Stimulated activated CD4-positive, alpha-beta T cell treated with anti-CD3 and anti-CD28 coated beads, Interleukin-2, amount 100 ng/mL, for 48 hours (primary cell): ENCODE measurements around the gene ASTN2.

Source experiments
- DNase-seq, 2 donors: peaks; one replicate each; pipeline ENCODE4 v3.0.0-alpha.2; 2020

The ASTN2 gene

GRCh38 chr9:116436121-116436520, 978.7 kb downstream of the ASTN2 start:
- no peak for DNase-seq

DNA sequence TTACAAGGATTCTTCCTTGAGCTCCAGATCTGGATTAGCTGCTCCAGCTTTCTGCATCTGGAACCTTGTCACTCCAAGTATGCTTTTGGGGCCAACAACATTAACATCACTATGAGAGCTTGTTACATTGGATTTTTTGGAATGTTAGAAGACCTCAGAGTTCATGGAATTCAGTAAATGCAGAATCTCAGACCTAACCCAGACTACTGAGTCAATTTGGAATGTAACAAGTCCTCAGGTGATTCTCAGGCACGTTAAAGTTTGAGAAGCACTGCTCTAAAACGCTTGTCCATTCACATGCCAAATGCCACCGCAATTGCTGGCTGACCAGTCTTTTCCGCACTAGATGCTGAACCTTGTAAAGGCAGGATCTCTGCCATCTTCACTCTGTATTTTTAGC, 979.2 kb downstream of the ASTN2 start:
- DNase-seq: no peak

DNA sequence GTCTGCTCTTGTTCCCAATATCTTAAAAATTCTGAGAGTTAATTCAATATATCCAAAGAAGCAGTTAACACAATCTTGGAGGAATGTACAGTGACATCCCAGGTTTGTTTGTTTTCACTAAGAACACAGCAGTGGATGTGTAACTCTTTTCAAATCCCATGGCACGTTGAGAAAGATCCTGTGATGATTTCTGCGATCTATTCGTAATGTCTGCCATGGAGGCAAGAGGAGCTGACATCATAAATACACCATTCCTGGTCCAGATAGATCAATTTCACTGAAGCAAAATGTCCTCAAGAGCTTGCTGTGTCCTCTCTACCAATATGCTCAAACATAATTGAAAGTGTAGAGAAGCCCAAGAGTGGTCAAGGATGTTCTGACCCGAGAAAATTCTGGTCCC, 980.5 kb downstream of the ASTN2 start:
- DNase-seq: no peak

GRCh38 chr9:116432051-116432450, 982.8 kb downstream of the ASTN2 start:
- no peak for DNase-seq

DNA sequence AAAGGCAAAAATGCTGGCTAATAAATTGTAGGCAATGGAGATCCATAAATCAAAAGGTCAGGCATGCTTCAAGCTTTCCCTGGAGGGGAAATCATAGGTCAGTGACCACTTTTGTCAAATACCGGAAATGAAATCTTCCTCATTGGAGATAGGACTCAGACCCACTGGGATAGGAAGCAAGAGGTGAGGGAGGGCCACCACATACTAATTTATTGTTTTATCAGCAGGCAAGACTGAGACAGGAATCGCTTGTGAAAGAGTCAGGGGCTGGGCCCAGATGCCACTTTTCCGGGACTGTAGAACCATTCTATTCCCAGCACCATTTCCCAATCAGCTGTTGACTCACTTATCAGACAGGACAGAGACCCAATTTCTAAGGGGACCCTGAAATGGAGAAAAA, 984.0 kb downstream of the ASTN2 start:
- no peak for DNase-seq

DNA sequence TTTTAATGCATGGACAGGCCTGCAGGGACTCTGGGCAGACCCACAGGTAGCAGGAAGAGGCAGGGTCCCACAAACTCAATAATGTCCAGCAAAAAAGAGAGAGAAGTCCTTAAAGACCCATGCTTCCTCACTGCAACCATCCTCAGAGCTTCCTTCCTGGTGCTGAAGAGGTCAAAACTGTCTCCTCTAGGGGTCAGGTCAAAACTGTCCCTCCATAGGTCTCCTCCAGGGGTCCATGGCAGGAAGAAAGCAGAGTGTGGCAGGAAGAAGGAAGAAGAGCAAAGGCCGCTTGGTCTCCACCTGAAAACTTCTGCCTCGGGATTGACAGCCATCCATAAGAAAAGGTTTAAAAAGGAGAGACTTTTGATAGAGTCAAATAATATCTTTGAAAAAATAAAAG, 989.6 kb downstream of the ASTN2 start:
- DNase-seq: no peak

GRCh38 chr9:116423149-116423548, 991.7 kb downstream of the ASTN2 start:
- no peak for DNase-seq

DNA sequence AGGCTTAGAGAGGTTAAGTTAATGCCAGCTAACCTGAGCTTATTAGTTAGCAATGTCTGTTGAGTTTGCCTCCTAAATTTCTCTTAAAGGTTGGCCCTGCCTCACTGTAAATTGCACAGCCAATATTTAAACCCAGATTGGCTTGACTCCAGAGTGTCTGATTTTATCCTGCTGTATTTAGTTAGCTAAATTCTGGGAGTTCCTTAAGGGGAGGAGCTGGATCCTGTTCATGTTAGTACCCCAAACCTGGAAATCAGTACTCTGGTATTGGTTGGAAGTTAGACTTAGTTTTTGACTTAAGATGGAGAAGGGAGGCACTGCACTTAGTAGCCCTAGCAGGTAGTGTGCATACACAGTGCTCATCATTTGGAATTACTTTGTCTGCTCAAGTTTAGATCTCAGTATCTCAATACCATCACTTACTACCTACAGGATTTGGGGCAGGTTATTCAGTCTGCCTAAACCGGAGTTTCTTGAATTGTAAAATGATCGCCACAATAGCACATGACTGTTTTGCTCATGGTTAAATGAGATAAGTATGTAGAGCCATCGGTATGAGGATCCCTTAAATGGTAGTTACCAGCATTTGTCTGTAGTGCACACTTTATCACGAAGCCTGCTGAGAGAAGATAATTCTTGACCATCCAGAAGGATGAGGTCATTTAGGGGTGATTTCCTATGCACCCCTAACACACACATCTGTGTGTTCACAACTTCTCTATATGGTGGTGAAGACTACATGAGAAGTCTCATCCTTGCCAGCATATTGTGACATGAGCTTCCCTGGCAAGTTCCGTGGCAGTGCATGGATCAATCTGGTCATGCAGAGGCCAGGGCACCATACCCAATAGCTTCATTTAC, 992.5 kb downstream of the ASTN2 start:
- DNase-seq: no peak

GRCh38 chr9:116420993-116421538, 993.8 kb downstream of the ASTN2 start:
- DNase-seq: no peak

DNA sequence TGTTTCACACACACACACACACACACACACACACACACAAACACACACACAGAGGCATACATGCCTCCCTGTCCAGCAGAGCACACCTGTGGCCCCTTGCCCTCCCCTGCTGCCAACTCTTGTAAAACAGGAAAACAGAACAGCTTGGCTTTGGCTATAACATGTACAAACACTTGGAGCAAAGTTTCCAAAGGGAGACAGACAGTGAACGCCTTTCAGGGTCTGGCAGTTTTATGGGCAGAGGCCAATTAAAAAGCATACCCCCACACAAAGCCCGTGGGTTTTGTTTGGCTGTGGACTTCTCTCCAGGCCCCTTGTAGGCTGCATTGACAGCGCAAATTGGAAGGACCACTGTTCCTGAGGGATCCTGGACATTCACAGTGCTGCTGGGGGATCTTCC, 995.7 kb downstream of the ASTN2 start:
- DNase-seq: no peak

DNA sequence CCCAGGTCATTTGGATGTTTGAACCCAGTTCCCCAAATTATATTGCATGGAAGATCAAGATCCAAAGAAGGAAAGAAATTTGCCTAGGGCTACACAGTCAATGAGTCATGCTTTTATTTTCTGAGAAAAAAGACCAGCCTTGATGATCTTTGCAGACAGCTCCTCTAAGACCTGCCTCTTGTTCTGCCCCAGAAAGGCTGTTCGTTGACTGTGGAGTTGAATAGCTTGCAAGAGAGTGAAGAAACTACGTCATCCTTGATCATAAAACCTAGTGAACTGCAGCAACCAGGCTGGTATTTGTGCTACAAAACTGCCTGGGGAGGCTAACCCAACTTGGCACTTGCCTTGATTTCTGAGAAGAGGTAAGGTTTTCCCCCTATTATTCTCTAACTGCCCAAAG, 997.4 kb downstream of the ASTN2 start:
- DNase-seq: no peak

GRCh38 chr9:116416421-116416820, 998.4 kb downstream of the ASTN2 start:
- DNase-seq: no peak

DNA sequence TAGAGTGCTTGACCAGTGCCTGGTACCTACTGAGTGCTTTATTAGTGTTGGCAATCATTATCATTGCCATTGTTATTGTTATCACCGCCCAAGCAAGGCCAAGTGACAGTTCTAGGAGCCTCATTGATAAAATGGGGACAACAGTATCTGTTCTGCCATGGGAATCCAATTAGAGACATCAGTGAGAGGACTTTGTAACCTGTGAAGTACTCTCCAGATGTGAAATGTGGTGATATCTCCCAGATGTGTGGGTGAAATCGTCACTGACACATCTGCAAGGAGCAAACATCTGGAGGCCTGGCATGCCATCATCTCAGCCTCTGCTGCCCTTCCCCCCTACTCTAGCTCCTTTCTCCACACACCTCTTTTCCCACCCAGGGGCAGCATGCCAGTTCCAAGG, 1000.5 kb downstream of the ASTN2 start:
- no peak for DNase-seq

DNA sequence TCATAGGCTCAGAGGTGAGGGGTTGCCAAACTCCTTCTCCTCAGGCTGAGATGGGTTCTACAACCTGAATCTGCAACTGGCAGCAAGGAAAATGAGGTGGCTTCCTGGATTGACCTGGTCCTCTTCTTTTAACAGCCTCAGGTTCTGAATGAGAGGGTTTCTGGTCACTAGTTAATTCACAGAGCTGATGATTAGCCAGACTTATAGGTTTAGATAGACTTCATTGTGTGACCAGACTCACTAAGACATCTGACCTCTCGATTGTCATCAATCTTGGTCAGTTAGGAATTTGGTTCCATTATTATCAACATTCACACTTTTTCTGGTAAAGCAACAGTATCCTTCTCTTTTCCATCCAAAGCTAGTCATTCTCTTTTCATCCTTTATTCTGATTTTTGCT, 1003.4 kb downstream of the ASTN2 start:
- DNase-seq: no peak

- no peak for DNase-seq
Measured at GRCh38 chr9:116409638-116410037, 1005.2 kb downstream of the ASTN2 start.

DNA sequence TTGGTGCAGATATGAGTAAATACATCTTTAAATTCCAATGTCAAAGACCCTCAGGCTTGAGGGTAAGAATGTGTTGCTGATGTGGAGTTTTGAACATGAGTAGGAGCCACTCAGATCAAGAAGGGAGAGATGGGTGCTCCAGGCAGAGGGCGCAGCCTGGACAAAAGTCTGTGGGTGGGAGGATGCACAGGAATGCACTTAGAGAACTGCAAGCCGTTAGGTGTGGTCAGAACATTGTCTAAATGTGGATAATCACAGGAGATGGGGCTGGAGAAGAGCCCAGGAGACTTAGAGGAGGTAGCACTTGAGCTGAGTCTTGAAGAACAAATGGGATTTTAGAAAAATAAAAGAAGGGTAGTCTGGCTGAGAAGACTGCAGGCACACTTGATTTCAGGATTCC, 1005.7 kb downstream of the ASTN2 start:
- DNase-seq: no peak

- no peak for DNase-seq
Measured at GRCh38 chr9:116406469-116406868, 1008.4 kb downstream of the ASTN2 start.

GRCh38 chr9:116405321-116405720, 1009.5 kb downstream of the ASTN2 start:
- DNase-seq: no peak

GRCh38 chr9:116404228-116404627, 1010.6 kb downstream of the ASTN2 start:
- no peak for DNase-seq

DNA sequence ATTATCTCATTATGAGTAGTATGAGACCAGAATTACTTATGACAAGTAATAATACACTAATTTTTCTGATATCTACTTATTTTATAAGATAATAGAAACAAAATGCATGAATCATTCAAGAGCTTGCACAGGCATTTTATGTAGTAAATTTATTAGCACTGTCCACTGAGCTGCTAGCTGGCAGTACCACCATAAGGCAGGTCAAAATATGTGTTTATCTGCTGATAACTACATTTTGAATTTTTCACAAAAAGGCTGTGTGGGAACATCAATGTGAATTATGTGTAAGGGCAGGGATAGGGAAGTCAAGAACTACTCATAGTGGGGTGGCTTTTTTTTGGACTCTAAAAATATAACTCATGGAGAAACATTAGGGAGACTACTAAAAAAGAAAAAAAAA, 1011.7 kb downstream of the ASTN2 start:
- no peak for DNase-seq

GRCh38 chr9:116395699-116396037, 1019.2 kb downstream of the ASTN2 start:
- DNase-seq: no peak

DNA sequence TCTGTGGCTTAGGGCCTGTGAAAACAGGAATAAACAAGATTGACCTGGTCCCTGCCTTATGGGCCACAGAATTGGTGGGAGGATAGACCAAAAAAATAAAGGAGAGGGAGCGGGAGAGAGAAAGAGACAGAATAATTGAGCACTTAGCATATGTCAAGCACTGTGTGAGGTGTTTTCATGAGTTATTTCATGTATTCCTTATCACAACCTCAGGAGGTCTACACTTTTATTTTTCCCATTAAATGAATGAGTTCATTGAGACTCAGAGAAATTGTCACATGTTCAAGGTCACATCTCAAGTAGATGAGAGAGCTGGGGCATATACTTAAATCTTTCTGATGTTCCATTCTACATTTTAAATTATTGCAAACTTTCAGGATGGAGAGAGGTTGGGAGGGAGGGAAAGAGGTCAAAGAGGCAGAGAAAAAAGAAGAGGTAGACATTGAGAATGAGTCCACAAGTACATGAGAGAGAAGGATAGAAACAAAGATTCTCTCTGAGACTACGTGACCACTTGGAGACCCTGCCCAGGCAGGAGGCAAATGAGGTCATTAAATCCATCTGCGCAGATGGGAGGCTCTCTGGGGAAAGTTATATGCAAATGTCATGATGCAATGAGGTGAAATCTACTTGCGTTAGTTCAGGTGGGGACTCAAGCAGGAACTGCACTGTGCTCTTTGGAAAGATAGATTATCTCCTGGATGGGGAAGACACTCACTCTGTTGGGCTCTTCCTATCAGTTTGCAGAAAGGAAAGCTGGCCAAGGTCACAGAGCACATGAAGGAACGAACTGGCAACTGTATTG, 1019.8 kb downstream of the ASTN2 start:
- no peak for DNase-seq

- DNase-seq: no peak
Measured at GRCh38 chr9:116394070-116394469, 1020.8 kb downstream of the ASTN2 start.

DNA sequence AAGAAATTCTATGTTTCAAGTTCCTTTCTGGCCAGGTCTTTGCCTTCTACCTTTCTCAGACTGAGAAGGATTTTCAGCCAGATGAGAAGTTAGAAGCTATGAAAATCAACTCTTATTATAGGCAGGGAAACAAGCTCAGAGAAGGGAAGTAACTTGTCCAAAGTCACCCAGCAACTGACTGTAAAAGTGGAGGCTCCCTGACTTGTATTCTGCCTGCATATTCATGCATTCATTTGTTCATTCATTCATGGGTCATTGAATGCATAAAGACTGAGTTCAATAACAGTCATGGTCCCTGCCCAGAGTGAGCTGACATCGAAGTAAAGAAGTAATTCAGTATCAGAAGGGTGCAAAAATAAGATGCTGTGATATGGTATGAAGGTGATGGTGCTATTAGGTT, 1021.7 kb downstream of the ASTN2 start:
- DNase-seq: no peak
